Measurements from ENCODE around the gene OSBPL10.

- TF ChIP-seq CTCF (IDR thresholded peaks at IDR 0.05), result no peak
- TF ChIP-seq POLR2A (IDR thresholded peaks at IDR 0.05), result no peak
- TF ChIP-seq POLR2AphosphoS5 (IDR thresholded peaks at IDR 0.05), result no peak
Measured at GRCh38 chr3:31906182-31906581, 74.9 kb downstream of the OSBPL10 start.

All from prostate gland (tissue), 2 donors.